T-cell (primary cell): ENCODE measurements around the gene WASL. TPM values are rescaled to one million over a fixed set of nuclear protein-coding genes. Genes with fewer than 3 reads are reported as not detected.
A peak's percentile ranks its signal among the peaks of the same experiment; 100 is the strongest.

Experiments
- ATAC-seq, 4 experiments: fragments of 200-7000 bp in 3 of 4; fragments of 150-1000 bp in 1 of 4; cut with Tn5 transposase; replicated peaks in 1 of 4; 1 replicate in 3 of 4; 2 replicates in 1 of 4; pipeline ENCODE4 v1.10.0; 2021; ENCODE audit warnings: moderate library complexity in 3 of 4, mild to moderate bottlenecking in 2 of 4, moderate number of reproducible peaks in 1 of 4
- CTCF ChIA-PET, 2 donors: fragments of 300-600 bp; sonication (Branson Sonifier 250); formaldehyde crosslinking; loops; one replicate each; lab custom pipeline; 2022; ENCODE audit warnings: antibody characterized with exemption in 2 of 2; lab: Charles Lee
- POLR2A ChIA-PET, 2 donors: fragments of 300-600 bp; sonication (Branson Sonifier 250); formaldehyde crosslinking; loops; one replicate each; lab custom pipeline; 2022; ENCODE audit warnings: antibody characterized with exemption in 2 of 2; lab: Charles Lee
- DNase-seq, 35 experiments: peaks; one replicate each; pipeline versions ENCODE4 v3.0.0 to v3.0.0-alpha.2; 2013 to 2023
- H3K27ac ChIP-seq: one replicate; pipeline ENCODE4 v1.5.1; 2013; ENCODE audit warnings: low read length
- H3K27me3 ChIP-seq, 2 experiments: replicated peaks in 1 of 2; 1 replicate in 1 of 2; 2 replicates in 1 of 2; pipeline versions ENCODE4 v1.6.1 to v1.7.0; 2013; ENCODE audit warnings: low read length in 1 of 2, mixed read lengths in 1 of 2; ENCODE audit not compliant: control insufficient read depth in 2 of 2, insufficient read depth in 2 of 2; ENCODE audit errors: extremely low read depth in 1 of 2
- H3K36me3 ChIP-seq, 2 donors: 1 replicate in 1 of 2; 2 replicates in 1 of 2; pipeline versions ENCODE4 v1.6.1 to v1.7.0; 2013; ENCODE audit warnings: low read length in 1 of 2; ENCODE audit not compliant: control insufficient read depth in 2 of 2, insufficient read depth in 1 of 2; ENCODE audit errors: extremely low read depth in 1 of 2
- H3K4me1 ChIP-seq, 2 experiments: 1 replicate in 1 of 2; 2 replicates in 1 of 2; pipeline versions ENCODE4 v1.6.1 to v1.7.0; 2013; ENCODE audit warnings: low read length in 2 of 2, mixed read lengths in 1 of 2; ENCODE audit not compliant: insufficient read depth in 2 of 2, control insufficient read depth in 1 of 2; ENCODE audit errors: extremely low read depth in 1 of 2
- H3K4me3 ChIP-seq, 2 donors: 1 replicate in 1 of 2; 2 replicates in 1 of 2; pipeline versions ENCODE4 v1.5.1 to v1.7.0; 2013; ENCODE audit warnings: mild to moderate bottlenecking in 2 of 2, low read length in 1 of 2, moderate library complexity in 1 of 2; ENCODE audit not compliant: control insufficient read depth in 1 of 2; ENCODE audit errors: extremely low read depth in 1 of 2
- H3K9me3 ChIP-seq: 2 replicates; pipeline ENCODE4 v1.7.0; 2013
- H3K27ac Mint-ChIP-seq, 2 donors: one replicate each; pipeline ENCODE4 v1.8.0; 2020 to 2021; ENCODE audit warnings: mild to moderate bottlenecking in 2 of 2, mixed read lengths in 2 of 2
- H3K27me3 Mint-ChIP-seq, 2 donors: one replicate each; pipeline ENCODE4 v1.8.0; 2021 to 2022; ENCODE audit warnings: mixed read lengths in 2 of 2
- H3K36me3 Mint-ChIP-seq: one replicate; pipeline ENCODE4 v1.8.0; 2021; ENCODE audit warnings: mixed read lengths
- H3K4me1 Mint-ChIP-seq, 3 donors: one replicate each; pipeline ENCODE4 v1.8.0; 2020 to 2022; ENCODE audit warnings: mixed read lengths in 3 of 3, mild to moderate bottlenecking in 1 of 3
- H3K4me3 Mint-ChIP-seq, 3 donors: one replicate each; pipeline ENCODE4 v1.8.0; 2020 to 2022; ENCODE audit warnings: mild to moderate bottlenecking in 3 of 3, mixed read lengths in 3 of 3, moderate library complexity in 3 of 3
- H3K9me3 Mint-ChIP-seq, 3 donors: one replicate each; pipeline ENCODE4 v1.8.0; 2020 to 2022; ENCODE audit warnings: mixed read lengths in 3 of 3
- WGBS: methylation state at CpG from one replicate; pipeline ENCODE4 v1.1.5; 2013; ENCODE audit warnings: missing lambda C conversion rate; ENCODE audit not compliant: insufficient coverage; 5-methylcytosine and 5-hydroxymethylcytosine counted together
- total RNA-seq, 35 experiments: library from RNA in 6 of 35; stranded (reverse) in 6 of 35; fragments of 120-200 nt in 1 of 35; gene quantifications; one replicate each; pipeline versions ENCODE4 v1.2.1 to v1.2.4 and lab custom pipeline; 2013 to 2026

Gene WASL
- total RNA-seq, 5 donors from 2014 or later (not counting 1 experiment from before 2014, with no cell fraction given), result 9.1 to 12.2 (median 9.8) TPM

DNA sequence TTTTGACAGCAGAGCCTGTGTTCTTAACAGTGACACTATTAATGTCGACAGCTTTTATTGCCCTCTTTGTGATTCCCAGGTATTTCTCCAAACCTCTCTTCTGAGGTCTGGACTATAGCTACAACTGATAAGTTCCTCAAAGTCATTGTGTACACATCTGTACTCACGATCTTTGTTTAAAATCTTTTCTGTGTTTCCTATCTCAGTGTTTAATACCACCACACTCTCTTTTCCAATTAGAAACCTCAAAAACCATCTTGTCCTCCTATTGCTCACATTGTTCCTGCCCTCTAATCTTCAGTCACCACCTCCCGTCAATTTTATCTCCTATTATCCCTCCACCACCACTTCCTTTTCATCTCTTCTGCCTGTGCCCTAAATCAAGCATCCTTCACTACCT lies 12.9 kb upstream of the WASL start:
- 46% methylated on average over 3 of the region's 3 CpGs for WGBS
- H3K27ac Mint-ChIP-seq, result no peak overlapping the region
- H3K4me3 Mint-ChIP-seq, result no peak overlapping the region
- H3K9me3 Mint-ChIP-seq, result peaks cover 0 to 4% (median 3%) of the 10 kb centered on the region in 3 donors
- ATAC-seq (no peak), DNase-seq (no peak)
- Histone ChIP-seq H3K27me3 (peaks cover 0 to 3% of the 10 kb centered on the region in 2 experiments), H3K9me3 (no peaks in the 10 kb centered on the region), H3K4me3 (no peak overlapping the region), H3K36me3 (no peaks in the 10 kb centered on the region), H3K4me1 (no peaks in the 10 kb centered on the region), H3K27ac (no peak overlapping the region)
- peaks cover 5 to 9% of the 10 kb centered on the region in 2 donors for H3K27me3 Mint-ChIP-seq
- H3K36me3 Mint-ChIP-seq, result no peaks in the 10 kb centered on the region
- CTCF ChIA-PET, result no interaction called here
- no peaks in the 10 kb centered on the region for H3K4me1 Mint-ChIP-seq
- POLR2A ChIA-PET, result no interaction called here

DNA sequence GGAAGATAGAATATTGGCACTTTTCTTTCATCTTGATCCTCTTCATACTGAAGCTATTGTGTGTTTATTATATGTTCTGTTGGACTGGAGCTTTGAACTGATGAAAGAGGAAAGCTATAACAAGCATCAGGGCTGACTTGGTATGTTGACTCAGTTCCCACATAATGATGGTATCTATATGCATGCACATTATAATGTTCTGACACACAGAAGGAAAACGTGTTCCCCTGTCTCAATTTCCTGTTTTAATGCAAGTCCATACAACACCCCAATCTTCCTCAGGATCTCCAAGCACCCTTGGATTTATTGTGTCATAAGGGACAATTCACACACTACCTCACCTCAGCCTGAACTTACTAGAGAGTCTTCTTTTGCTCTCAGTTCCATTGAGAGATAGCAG lies 8.3 kb upstream of the WASL start:
- H3K36me3 Mint-ChIP-seq, result no peaks in the 10 kb centered on the region
- DNase-seq (no peak), ATAC-seq (no peak)
- peaks cover 10 to 26% (median 13%) of the 10 kb centered on the region in 3 donors for H3K4me1 Mint-ChIP-seq
- no peaks in the 10 kb centered on the region for H3K9me3 Mint-ChIP-seq
- no peak overlapping the region for H3K27ac Mint-ChIP-seq
- H3K36me3 ChIP-seq, result no peaks in the 10 kb centered on the region
- ChIA-PET POLR2A (interaction anchor here in 1 of 2 donors (0.6 kb wide), 1 partner anchor 12 kb away, joined by 9 read pairs; no protein-coding TSS in a partner anchor), CTCF (no interaction called here)
- peaks cover 0 to 2% of the 10 kb centered on the region in 2 donors for H3K27me3 Mint-ChIP-seq
- no CpG with 5 or more reads among the region's 1 CpG for WGBS
- H3K4me3 Mint-ChIP-seq, result no peak overlapping the region
- peaks cover 0 to 5% of the 10 kb centered on the region in 2 experiments for H3K4me1 ChIP-seq
- H3K9me3 ChIP-seq, result no peaks in the 10 kb centered on the region
- no peak overlapping the region for H3K4me3 ChIP-seq
- no peak overlapping the region for H3K27ac ChIP-seq
- H3K27me3 ChIP-seq, result no peaks in the 10 kb centered on the region

DNA sequence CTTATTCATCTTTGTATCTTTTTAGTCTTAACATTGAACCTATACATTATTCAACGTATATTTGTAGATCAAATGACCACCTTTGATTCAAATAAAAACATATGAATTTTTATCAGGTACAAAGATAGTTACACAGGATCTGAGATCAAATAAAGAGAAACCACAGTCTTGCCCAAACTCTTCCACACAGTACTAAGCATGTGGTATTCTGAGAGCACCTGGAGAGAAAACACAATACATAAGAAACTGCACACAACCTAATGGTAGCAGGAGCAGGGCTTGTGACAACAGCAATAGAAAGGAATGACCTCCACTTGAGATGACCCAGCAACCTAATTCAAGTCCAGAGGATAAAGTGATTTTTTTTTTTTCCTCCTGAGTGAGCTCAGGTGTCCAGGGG lies 6.5 kb upstream of the WASL start:
- Histone ChIP-seq H3K36me3 (no peaks in the 10 kb centered on the region), H3K27ac (no peak overlapping the region), H3K27me3 (no peaks in the 10 kb centered on the region), H3K4me3 (no peak overlapping the region), H3K9me3 (no peaks in the 10 kb centered on the region), H3K4me1 (peaks cover 0 to 5% of the 10 kb centered on the region in 2 experiments)
- WGBS, result no CpG with 5 or more reads among the region's 1 CpG
- no peak overlapping the region for H3K4me3 Mint-ChIP-seq
- no peak for DNase-seq
- ATAC-seq, result peak; percentile 23 to 65 (median 46)
- no peaks in the 10 kb centered on the region for H3K36me3 Mint-ChIP-seq
- peaks cover 21 to 32% (median 22%) of the 10 kb centered on the region in 3 donors for H3K4me1 Mint-ChIP-seq
- POLR2A ChIA-PET, result interaction anchor here in 1 of 2 donors (0.6 kb wide), 1 partner anchor 9 kb away, joined by 3 read pairs; no protein-coding TSS in a partner anchor
- peaks cover 0 to 2% of the 10 kb centered on the region in 2 donors for H3K27me3 Mint-ChIP-seq
- no peak overlapping the region for H3K27ac Mint-ChIP-seq
- H3K9me3 Mint-ChIP-seq, result no peaks in the 10 kb centered on the region
- CTCF ChIA-PET, result interaction anchor here in 1 of 2 donors (0.7 kb wide), 1 partner anchor 10 kb away, joined by 4 read pairs; no protein-coding TSS in a partner anchor

DNA sequence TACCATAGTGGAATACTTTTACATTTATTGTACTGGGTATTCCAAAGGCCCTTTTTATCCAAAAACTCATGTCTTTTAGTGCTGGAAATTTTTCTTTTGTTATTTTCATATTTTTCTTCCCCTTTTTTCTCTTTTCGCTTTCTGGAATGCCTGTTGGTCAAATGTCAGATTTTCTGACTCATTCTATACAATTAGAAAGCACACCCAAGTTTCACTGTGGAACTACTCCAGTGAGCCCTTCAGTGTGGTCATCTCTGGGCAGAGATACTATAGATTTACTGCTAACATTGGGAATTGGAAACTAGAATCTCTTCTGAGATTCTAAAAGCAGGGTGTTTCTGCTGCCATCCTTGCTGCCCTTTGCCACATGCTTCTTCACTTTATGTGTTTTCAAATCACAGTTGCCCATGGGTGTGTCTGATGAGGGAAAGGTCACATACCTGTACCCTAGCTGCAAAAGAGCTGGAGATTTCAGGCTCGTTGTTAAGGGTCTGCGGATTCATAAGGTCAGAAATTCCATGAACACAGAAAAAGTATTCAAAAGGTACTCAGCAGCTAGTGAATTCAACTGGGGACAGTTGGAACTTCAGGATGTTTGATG lies 5.6 kb upstream of the WASL start:
- H3K27ac Mint-ChIP-seq, result no peak overlapping the region
- Histone ChIP-seq H3K9me3 (no peaks in the 10 kb centered on the region), H3K4me3 (no peak overlapping the region), H3K27ac (no peak overlapping the region), H3K4me1 (peaks cover 3 to 5% of the 10 kb centered on the region in 2 experiments), H3K27me3 (no peaks in the 10 kb centered on the region), H3K36me3 (no peaks in the 10 kb centered on the region)
- ATAC-seq, result no peak
- CTCF ChIA-PET, result no interaction called here
- WGBS, result 100% methylated on average over 2 of the region's 3 CpGs
- no peak for DNase-seq
- H3K9me3 Mint-ChIP-seq, result no peaks in the 10 kb centered on the region
- H3K27me3 Mint-ChIP-seq, result no peaks in the 10 kb centered on the region
- H3K4me1 Mint-ChIP-seq, result peaks cover 28 to 39% (median 28%) of the 10 kb centered on the region in 3 donors
- no peak overlapping the region for H3K4me3 Mint-ChIP-seq
- no peaks in the 10 kb centered on the region for H3K36me3 Mint-ChIP-seq
- POLR2A ChIA-PET, result no interaction called here

DNA sequence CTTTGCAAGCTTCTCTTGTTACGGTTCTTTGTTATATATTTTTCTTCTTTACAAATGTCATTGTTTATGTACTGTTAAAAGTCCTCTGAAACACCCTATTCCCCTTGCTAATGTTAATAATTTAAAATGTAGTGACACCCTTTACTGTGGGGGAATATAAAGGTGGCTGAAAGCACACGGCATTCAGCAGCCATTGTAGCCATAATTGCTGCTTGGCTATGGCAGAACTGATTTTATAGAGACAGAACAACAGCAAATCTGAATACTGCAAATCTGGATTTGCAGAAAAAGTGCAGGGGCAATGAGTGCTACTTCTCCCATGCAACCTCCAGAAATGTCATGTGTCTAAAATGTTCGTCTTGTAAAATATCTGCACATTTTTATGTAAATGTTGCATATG lies 3.7 kb upstream of the WASL start:
- peaks cover 0 to 3% of the 10 kb centered on the region in 2 experiments for H3K27me3 ChIP-seq
- no peaks in the 10 kb centered on the region for H3K36me3 ChIP-seq
- H3K4me3 ChIP-seq, result no peak overlapping the region
- ChIA-PET CTCF (interaction anchor here in 1 of 2 donors (0.6 kb wide), 1 partner anchor 218 kb away, joined by 5 read pairs; no protein-coding TSS in a partner anchor), POLR2A (interaction anchor here in 1 of 2 donors (0.6 to 0.8 kb wide), 2 partner anchors 35 to 44 kb away, joined by 4 read pairs; no protein-coding TSS in a partner anchor)
- H3K9me3 ChIP-seq, result no peaks in the 10 kb centered on the region
- no CpG with 5 or more reads among the region's 3 CpGs for WGBS
- no peak overlapping the region for H3K4me3 Mint-ChIP-seq
- no peak overlapping the region for H3K27ac Mint-ChIP-seq
- H3K4me1 ChIP-seq, result peaks cover 7 to 12% of the 10 kb centered on the region in 2 experiments
- no peak overlapping the region for H3K27ac ChIP-seq
- H3K27me3 Mint-ChIP-seq, result no peaks in the 10 kb centered on the region
- peaks cover 35 to 49% (median 36%) of the 10 kb centered on the region in 3 donors for H3K4me1 Mint-ChIP-seq
- H3K9me3 Mint-ChIP-seq, result no peaks in the 10 kb centered on the region
- ATAC-seq (no peak), DNase-seq (no peak)
- peaks cover 2% of the 10 kb centered on the region for H3K36me3 Mint-ChIP-seq

DNA sequence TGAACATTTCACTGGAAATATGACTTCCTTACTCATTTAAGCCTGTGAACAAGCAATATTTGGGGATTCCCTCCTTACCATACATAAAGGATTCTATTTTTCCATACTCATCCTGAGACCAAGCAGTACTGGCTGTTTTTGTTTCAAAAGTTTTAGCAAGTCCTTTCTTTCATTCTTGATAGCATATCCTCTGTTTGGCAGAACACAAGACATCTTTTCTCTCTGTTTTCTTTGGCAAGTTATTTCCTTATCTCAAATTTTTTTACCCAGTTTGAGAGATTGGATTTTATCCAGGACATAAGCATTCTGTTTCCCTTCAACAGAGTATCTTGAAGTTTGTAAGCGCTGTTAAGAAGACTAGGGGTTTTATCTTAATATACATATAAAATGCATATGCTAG lies 3.0 kb upstream of the WASL start:
- ATAC-seq, result no peak
- Mint-ChIP-seq H3K9me3 (no peaks in the 10 kb centered on the region), H3K36me3 (peaks cover 3% of the 10 kb centered on the region), H3K27ac (peak overlapping the region; percentile 66 to 75), H3K4me1 (peaks cover 43 to 56% (median 43%) of the 10 kb centered on the region in 3 donors), H3K27me3 (no peaks in the 10 kb centered on the region), H3K4me3 (no peak overlapping the region)
- POLR2A ChIA-PET, result interaction anchor here in 1 of 2 donors (0.6 to 0.8 kb wide), 2 partner anchors 35 to 43 kb away, joined by 4 read pairs; no protein-coding TSS in a partner anchor
- DNase-seq, result no peak
- Histone ChIP-seq H3K36me3 (no peaks in the 10 kb centered on the region), H3K27me3 (peaks cover 0 to 3% of the 10 kb centered on the region in 2 experiments), H3K4me3 (no peak overlapping the region), H3K4me1 (peaks cover 14 to 15% of the 10 kb centered on the region in 2 experiments), H3K27ac (no peak overlapping the region), H3K9me3 (no peaks in the 10 kb centered on the region)
- no CpG with 5 or more reads among the region's 1 CpG for WGBS
- CTCF ChIA-PET, result interaction anchor here in 1 of 2 donors (0.6 kb wide), 1 partner anchor 217 kb away, joined by 5 read pairs; no protein-coding TSS in a partner anchor
